SH-SY5Y (cell line): ENCODE measurements around the gene CAMSAP1.

Source experiments
- GATA2 ChIP-seq: IDR thresholded peaks from 2 replicates; pipeline ENCODE4 v1.6.1; 2011; ENCODE audit warnings: mild to moderate bottlenecking, low read depth, low read length
- GATA3 ChIP-seq: IDR thresholded peaks from 2 replicates; pipeline ENCODE4 v1.6.1; 2011; ENCODE audit warnings: low read depth, mild to moderate bottlenecking, low read length, moderate library complexity

The CAMSAP1 gene

DNA sequence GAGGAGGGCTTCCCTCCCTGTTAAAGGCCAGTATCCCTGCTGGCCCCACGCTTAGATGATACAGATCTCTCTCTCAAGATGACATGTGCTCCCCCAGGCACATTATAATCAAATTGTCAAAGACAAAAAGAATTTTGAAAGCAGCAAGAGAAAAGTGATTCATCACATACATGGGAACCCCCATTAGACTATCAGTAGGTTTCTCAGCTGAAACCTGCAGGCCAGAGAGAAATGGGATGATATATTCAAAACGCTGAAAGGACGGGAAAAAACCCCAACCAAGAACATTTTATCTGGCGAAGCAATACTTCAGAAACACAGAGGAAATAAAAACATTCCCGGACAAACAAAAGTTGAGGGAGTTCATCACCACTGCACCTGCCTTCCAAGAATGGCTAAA is 78.7 kb downstream of the CAMSAP1 start:
- TF ChIP-seq GATA2, result no peak
- no peak for TF ChIP-seq GATA3

DNA sequence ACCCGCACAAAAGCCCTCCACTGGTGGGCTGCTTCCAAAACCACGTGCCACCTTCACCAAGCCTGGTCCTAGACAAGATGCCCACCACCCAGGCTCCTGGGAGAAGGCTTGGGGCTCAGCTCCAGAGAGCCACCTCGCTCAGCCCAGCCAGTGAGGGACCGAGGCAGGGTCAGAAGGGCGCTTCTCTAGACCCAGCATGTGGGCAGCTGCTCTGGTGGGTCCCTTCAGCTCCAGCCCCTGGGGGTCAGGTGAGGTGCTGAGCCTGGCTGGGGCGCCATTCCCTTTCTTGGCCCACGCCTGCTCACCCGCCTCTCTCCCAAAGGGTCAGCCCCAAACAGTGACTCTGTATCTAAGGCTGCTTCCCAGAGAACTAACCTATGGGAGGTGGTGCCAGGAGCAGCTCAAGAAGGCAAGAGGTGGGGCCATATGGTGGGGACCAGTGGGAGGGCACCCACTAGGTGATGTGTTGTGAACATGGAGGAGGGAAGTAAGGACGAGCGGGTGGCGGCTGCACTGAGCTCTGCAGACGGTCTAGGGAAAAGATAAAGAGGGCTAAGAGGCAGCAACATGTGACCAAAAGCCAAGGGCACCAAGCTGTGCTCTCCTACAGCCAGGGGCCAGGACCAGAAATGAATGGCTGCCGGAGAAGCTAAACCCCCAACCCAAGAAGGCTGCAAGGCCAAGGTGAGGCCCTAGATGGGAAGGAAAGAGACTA is 79.3 kb downstream of the CAMSAP1 start:
- TF ChIP-seq GATA2 (no peak), GATA3 (no peak)

DNA sequence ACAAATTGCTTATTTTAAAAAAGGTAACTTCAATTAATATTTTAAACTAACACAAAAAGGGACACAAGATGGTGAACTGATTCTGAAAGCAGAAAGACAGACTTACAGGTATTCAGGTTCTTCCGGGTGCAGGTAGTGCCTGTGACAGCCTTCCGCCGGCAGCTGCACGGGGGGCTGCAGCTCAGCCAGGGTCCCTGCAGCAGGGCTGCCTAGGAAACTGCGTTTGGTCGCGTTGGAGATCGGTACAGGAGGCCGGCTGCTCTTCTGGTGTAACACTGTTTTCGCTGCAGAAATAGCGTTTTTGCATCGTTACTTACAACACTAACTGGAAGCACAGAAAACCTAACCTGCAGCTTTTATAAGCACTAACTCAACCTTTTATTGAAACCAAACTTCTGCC is 80.0 kb downstream of the CAMSAP1 start:
- TF ChIP-seq GATA2 (no peak), GATA3 (no peak)

DNA sequence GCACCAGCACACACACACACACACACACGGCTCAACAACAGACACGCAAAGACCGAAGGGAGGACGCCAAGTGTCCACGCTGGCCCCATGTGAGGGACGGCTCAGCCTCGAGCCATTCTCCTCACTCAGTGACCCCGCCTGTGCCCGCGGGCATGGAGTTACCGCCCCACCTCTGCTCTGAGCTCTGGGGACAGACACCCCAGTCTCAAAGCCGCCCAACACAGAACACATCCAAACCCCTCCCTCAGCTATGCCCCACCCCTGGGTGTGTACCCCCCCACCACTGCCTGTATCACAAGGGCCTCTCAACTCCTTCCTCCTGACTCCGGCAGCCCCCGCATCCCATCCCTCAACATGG is 81.2 kb downstream of the CAMSAP1 start:
- TF ChIP-seq GATA2 (no peak), GATA3 (no peak)

DNA sequence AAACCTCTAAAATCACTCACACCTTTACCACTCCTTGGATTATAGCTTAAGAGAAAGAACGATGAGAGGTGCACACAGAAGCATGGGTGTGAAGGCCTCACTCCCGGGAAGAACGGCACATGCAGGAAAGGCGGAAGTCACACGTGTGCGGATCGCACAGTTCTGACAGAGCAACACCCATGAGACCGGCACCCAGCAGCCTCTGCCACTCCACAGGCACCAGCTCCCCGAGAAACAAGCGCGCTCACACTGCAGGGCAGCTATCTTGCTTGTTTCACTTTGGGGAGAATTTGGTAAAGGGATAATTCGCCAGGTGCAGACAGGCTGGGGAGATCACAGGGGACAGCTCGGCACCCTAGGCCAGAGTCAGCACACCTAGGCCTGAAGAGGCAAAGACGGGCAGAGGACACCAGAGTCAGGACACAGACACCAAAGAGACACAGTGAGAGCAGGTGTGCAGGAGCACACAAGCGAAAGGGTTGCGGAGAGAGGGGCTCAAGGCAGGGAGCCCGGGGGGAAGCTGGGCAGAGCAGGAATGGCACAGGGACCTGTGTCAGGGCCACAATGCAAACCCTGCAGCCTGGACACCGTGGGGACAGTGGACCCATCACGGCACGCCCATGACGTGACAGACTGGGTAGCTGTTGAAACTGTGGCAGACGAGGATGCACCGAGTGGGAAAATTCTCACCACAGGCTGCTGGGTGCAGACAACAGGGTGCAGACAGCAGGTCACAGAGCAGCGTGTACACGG is 81.7 kb downstream of the CAMSAP1 start:
- TF ChIP-seq GATA2, result no peak
- TF ChIP-seq GATA3, result no peak

DNA sequence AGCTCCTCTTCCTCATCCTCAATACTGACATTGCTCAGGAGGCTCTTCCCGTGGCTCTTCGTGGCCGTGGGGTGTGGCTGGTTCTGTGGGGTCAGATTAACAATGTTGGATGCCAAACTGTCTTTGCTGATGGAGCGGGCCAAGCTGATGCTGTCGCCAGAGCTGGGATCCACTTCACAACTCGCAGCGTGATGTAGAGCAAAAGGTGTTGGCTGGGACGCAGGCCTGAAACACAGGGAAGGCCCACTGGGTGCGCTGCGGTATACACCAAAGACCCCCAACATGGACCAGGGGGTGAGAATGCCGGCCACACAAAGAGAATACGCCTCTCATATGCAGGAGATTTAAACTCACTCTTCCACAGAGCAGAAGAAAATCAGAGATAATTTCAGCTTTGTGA is 84.3 kb downstream of the CAMSAP1 start:
- TF ChIP-seq GATA3, result no peak
- TF ChIP-seq GATA2, result no peak

DNA sequence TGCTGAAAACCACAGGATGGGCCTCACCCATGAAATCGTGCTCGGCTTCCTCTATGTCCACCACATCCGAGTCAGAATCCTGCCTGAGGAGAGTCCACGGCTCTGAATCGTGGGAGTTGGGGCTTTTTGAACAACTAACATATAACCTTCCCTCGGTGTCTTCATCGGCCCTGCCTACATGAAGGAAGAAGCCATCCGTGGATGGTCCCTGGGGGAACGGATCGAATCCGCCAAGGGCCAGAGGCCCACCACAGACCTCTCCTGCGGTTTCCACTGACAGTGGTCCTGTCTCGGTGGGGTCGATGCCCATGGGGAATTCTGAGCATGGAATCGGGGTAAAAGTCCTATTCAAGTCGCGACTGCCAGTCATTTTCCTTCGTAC is 85.0 kb downstream of the CAMSAP1 start:
- no peak for TF ChIP-seq GATA2
- TF ChIP-seq GATA3, result no peak

DNA sequence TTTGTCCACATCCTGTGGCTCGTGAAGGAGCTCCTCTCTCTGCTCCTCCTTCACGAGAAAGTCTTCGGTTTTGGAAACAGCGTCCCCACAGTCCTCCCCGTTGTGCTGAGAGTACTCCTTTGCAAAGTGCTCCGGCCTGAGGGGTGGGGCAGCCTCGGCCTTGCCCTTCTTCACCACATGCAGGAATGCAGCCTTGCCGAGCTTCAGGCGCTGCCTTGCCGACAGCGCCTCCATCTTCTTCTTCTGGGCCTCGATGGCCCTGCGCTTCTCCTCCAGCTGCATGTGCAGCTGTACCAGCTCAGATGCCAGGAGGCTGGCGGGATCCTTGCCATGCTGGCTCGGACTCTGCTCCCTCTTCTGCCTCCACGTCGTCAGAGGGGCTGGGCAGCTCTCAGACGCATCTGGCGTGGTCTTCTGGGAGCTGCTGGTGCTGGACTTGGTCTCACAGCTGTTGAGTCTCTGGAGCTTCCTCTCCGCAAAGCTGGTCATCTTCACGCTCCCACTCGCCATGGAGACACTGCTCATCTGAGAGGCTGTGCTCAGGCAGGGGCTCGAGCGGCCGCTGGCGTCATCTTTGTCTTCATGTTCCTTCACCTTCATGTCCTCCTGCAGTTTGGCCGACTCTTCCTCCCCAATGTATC is 85.5 kb downstream of the CAMSAP1 start:
- no peak for TF ChIP-seq GATA2
- no peak for TF ChIP-seq GATA3

DNA sequence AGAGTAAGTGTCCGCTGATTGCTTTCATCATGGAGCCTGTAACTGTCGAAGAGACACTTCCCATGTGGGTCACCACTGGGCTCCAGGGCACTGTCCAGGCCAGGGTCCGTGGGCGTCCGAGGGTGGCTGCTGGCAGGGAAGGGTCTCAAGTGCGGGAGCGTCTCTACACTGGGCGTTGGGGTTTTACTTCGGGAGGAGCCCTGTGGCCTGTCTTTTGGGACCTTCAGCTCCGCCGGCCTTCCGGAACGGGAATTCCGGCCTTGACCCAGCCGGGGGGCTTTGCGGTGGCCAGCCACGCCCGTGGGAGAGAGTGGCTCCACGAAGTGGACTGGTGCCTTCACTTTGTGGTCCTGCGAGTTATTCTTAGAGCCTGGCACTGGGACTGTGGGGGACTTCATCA is 86.2 kb downstream of the CAMSAP1 start:
- no peak for TF ChIP-seq GATA3
- no peak for TF ChIP-seq GATA2

DNA sequence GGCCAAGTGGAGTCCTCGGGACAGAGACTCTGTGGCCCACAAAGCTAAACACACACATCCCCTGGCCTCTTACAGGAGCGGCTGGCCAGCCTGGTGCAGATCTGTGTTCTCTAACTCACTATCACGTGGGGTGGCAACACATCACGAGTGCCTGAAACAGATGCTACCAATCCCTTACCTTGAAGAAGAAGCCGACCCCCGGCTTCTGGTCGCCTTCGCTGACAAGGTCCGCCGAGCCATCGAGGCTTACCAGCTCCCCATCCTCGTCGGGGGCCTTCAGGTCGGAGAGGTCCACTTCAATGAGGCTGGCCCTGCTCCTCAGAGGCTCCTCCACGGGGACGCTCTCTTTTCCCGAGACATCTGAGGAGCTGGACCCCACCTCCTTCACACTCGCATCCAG is 86.7 kb downstream of the CAMSAP1 start:
- no peak for TF ChIP-seq GATA3
- TF ChIP-seq GATA2, result no peak

DNA sequence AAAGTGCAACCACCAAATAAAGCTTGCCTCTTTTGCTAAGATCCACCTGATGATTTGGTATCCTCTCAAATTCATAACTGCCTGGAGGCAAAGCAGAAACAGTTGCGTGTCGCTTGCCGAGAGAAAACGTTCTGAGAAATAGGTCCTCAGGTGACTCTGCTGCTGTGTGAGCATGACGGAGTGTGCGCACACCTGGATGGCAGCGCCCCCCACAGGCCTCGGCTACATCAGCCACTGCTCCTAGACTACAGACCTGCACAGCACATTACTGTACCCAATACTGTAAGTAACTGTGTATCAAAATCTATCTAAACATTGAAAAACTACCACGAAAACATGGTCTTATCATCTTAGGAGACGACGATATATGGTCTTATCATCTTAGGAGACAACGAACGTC is 87.4 kb downstream of the CAMSAP1 start:
- no peak for TF ChIP-seq GATA3
- TF ChIP-seq GATA2, result no peak

DNA sequence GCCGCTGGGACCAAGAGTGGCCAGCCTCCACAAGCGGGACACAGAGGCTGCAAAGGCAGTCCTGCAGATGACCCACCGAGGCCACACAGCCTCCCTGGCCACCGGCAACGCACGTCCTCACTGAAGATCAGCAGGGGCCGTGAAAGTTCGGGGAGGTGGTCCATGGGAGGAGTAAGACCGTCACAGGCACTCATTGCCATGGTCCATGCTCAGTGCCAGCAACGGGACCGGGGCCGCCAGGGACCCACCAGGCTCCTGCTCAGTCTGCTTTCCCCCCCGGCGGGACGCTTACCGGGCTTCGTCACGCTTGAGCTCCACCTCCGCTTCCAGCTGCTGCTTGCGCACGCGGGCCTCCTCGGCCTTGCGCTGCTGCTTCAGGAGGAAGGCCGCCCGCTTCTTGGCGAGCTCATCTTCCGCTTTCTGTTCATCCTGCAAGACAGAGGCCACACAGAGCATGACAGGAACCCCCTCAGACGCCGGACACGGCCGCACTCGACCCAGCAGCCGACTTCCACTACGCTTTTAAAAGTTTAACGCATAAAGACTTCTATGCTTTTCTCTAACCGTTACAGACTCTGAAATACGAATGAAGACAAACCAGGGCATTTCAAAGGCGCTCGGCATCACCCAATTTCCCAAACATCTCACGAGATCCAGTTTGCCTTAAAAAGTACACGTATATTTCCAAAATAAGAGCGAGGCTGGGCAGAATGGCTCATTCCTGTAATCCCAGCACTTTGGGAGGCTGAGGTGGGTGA is 88.4 kb downstream of the CAMSAP1 start:
- TF ChIP-seq GATA2 (no peak), GATA3 (no peak)

DNA sequence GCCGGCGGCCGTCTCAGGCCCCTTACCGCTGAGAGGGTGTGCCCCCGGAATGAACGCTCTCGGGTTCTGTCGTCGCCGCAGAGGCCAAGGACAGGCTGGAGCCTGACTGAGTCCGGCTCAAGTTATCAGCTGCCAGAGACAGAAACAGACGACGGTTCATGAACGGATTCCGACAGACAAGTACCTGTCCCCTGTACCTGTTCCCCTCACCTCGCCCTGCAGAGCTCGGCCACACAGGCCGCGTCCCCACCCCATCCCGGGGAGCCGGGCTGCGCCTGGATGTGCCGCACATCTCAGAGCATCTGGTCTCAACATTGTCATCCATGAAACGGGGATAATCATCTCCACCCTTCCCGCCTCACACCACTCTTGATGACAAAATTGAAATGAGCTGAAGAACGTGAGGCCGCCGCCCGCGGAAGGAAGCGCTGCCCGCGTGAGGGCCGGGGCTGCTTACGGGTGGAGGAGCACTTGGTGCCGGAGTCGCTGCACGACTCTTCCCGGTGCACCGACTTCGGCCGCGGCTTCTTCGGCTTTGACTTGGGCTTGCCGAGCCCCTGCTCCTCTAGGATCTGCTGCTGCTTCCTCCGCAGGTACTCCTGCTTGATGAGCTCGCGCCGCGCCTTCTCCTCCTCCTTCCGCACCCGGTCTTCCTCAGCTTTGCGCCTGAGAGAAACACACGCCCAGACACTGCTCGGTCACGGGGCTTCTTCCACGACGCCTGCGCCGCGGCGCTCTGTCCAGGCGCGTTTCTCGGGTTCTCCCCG is 89.2 kb downstream of the CAMSAP1 start:
- TF ChIP-seq GATA3 (no peak), GATA2 (no peak)

DNA sequence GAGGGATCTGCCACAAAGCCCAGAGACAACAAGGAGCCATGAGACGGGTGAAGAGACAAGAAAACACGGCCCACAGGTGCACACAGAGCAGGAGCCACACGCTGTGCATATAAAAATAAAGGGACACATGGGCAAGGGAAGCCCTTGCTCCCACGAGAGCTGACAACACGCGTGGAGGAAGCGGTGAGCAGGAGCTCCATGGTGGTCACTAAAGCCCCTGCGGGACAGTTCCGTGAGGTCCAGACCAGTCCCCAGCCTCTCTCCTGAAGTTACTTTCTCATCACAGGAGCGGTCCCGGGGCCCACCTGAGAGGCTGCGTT is 90.7 kb downstream of the CAMSAP1 start:
- no peak for TF ChIP-seq GATA3
- no peak for TF ChIP-seq GATA2
